IMR-90 (cell line): ENCODE data around the gene ACTA1. TPM values are rescaled to one million over a fixed set of nuclear protein-coding genes. Genes with fewer than 3 reads are reported as not detected.

Experiments
- ATAC-seq: fragments of 200-7000 bp; cut with Tn5 transposase; 2 replicates; pipeline ENCODE4 v1.9.1; 2020; ENCODE audit warnings: low read depth, mild to moderate bottlenecking, moderate library complexity
- BruUV-seq: library from RNA; stranded (reverse); fragments of 400-500 nt; replicated peaks from 2 replicates; lab custom pipeline; 2021; lab: Mats Ljungman, UMichigan
- CTCF ChIA-PET: fragments of 300-600 bp; formaldehyde crosslinking; extraction: SDS; loops from one replicate; lab custom pipeline; 2021; ENCODE audit warnings: antibody characterized with exemption; lab: Yijun Ruan, JAX
- POLR2A ChIA-PET: fragments of 300-600 bp; sonication (Branson Sonifier 250); formaldehyde crosslinking; loops from one replicate; lab custom pipeline; 2022; ENCODE audit warnings: antibody characterized with exemption; ENCODE audit not compliant: unreplicated experiment; lab: Charles Lee
- DNase-seq: peaks from one replicate; pipeline ENCODE4 v3.0.0; 2013
- H2AFZ ChIP-seq: replicated peaks from 2 replicates; pipeline ENCODE3; 2013; ENCODE audit warnings: low read length, mild to moderate bottlenecking; ENCODE audit not compliant: poor library complexity
- H2AK5ac ChIP-seq: 2 replicates; pipeline ENCODE4 v1.6.1; 2013; ENCODE audit warnings: low read depth, low read length, inconsistent platforms
- H2AK9ac ChIP-seq: replicated peaks from 2 replicates; pipeline ENCODE3; 2013; ENCODE audit warnings: mild to moderate bottlenecking, low read depth, low read length, moderate library complexity; ENCODE audit not compliant: poor library complexity
- H2BK120ac ChIP-seq: 2 replicates; pipeline ENCODE4 v1.6.1; 2013; ENCODE audit warnings: low read depth, low read length, inconsistent platforms
- H2BK15ac ChIP-seq: 3 replicates; pipeline ENCODE4 v1.6.1; 2013; ENCODE audit warnings: low read depth, low read length, inconsistent platforms
- H2BK20ac ChIP-seq: 2 replicates; pipeline ENCODE4 v1.6.1; 2013; ENCODE audit warnings: low read depth, mild to moderate bottlenecking, inconsistent platforms, low read length, moderate library complexity
- H2BK5ac ChIP-seq: 2 replicates; pipeline ENCODE4 v1.6.1; 2013; ENCODE audit warnings: mild to moderate bottlenecking, low read depth, low read length, inconsistent platforms; ENCODE audit not compliant: poor library complexity, severe bottlenecking
- H3K14ac ChIP-seq: replicated peaks from 2 replicates; pipeline ENCODE4 v1.6.1; 2013; ENCODE audit warnings: low read depth, low read length, inconsistent platforms
- H3K18ac ChIP-seq: 2 replicates; pipeline ENCODE4 v1.6.1; 2013; ENCODE audit warnings: low read depth, low read length, control low read depth
- H3K23ac ChIP-seq: 2 replicates; pipeline ENCODE4 v1.6.1; 2013; ENCODE audit warnings: low read depth, low read length, inconsistent platforms
- H3K27ac ChIP-seq: 2 replicates; pipeline ENCODE4 v1.5.1; 2013; ENCODE audit warnings: mild to moderate bottlenecking, control low read depth, low read length; ENCODE audit not compliant: insufficient read depth
- H3K27me3 ChIP-seq: 2 replicates; pipeline ENCODE4 v1.6.1; 2013; ENCODE audit warnings: low read length; ENCODE audit not compliant: control insufficient read depth, insufficient read depth
- H3K36me3 ChIP-seq: 2 replicates; pipeline ENCODE4 v1.6.1; 2013; ENCODE audit warnings: low read length, mixed read lengths; ENCODE audit not compliant: control insufficient read depth, insufficient read depth
- H3K4ac ChIP-seq: 2 replicates; pipeline ENCODE4 v1.6.1; 2013; ENCODE audit warnings: low read depth, low read length, inconsistent platforms
- H3K4me1 ChIP-seq: 2 replicates; pipeline ENCODE4 v1.6.1; 2013; ENCODE audit warnings: low read length, mixed read lengths; ENCODE audit not compliant: control insufficient read depth, insufficient read depth
- H3K4me2 ChIP-seq: 2 replicates; pipeline ENCODE4 v1.6.1; 2013; ENCODE audit warnings: low read depth, mild to moderate bottlenecking, control low read depth, low read length, moderate library complexity
- H3K4me3 ChIP-seq: 2 replicates; pipeline ENCODE4 v1.5.1; 2013; ENCODE audit warnings: low read depth, mild to moderate bottlenecking, control low read depth, low read length, moderate library complexity; ENCODE audit not compliant: insufficient read depth
- H3K56ac ChIP-seq: 2 replicates; pipeline ENCODE4 v1.6.1; 2013; ENCODE audit warnings: low read length, inconsistent platforms; ENCODE audit not compliant: insufficient read depth; ENCODE audit errors: extremely low read depth
- H3K79me1 ChIP-seq, 2 experiments: 2 replicates each; pipeline ENCODE4 v1.6.1; 2013; ENCODE audit warnings: low read length in 2 of 2, inconsistent platforms in 1 of 2, low read depth in 1 of 2
- H3K9ac ChIP-seq: 2 replicates; pipeline ENCODE4 v1.6.1; 2013; ENCODE audit warnings: low read depth, low read length, control low read depth
- H3K9me1 ChIP-seq: 2 replicates; pipeline ENCODE4 v1.6.1; 2013; ENCODE audit warnings: low read length, inconsistent platforms; ENCODE audit not compliant: insufficient read depth
- H3K9me3 ChIP-seq: 2 replicates; pipeline ENCODE4 v1.6.1; 2013; ENCODE audit warnings: low read length; ENCODE audit not compliant: control insufficient read depth, insufficient read depth
- H4K20me1 ChIP-seq: 2 replicates; pipeline ENCODE4 v1.6.1; 2013; ENCODE audit warnings: low read length, inconsistent platforms; ENCODE audit not compliant: insufficient read depth
- H4K5ac ChIP-seq: 2 replicates; pipeline ENCODE4 v1.6.1; 2013; ENCODE audit warnings: mild to moderate bottlenecking, low read depth, low read length, control low read depth
- H4K8ac ChIP-seq, 2 experiments: 2 replicates each; pipeline ENCODE4 v1.6.1; 2013; ENCODE audit warnings: low read depth in 2 of 2, low read length in 2 of 2, control low read depth in 1 of 2, inconsistent platforms in 1 of 2
- H4K91ac ChIP-seq: 2 replicates; pipeline ENCODE4 v1.6.1; 2013; ENCODE audit warnings: low read depth, low read length, inconsistent platforms; ENCODE audit not compliant: insufficient read depth
- CEBPB ChIP-seq: IDR thresholded peaks from 2 replicates; pipeline ENCODE4 v1.6.1; 2012; ENCODE audit warnings: low read depth, low read length, improper control_type of control experiment
- CHD1 ChIP-seq: IDR thresholded peaks from 2 replicates; pipeline ENCODE4 v1.6.1; 2012; ENCODE audit warnings: low read depth, low read length, improper control_type of control experiment
- FOS ChIP-seq: fragments of 150-350 bp; IDR thresholded peaks from 2 replicates; pipeline ENCODE4 v1.6.1; 2016; ENCODE audit warnings: low read depth, low read length
- MAZ ChIP-seq: IDR thresholded peaks from 2 replicates; pipeline ENCODE4 v1.6.1; 2012; ENCODE audit warnings: low read depth, mild to moderate bottlenecking, low read length, improper control_type of control experiment, moderate library complexity, borderline replicate concordance
- MXI1 ChIP-seq: IDR thresholded peaks from 2 replicates; pipeline ENCODE4 v1.6.1; 2012; ENCODE audit warnings: low read depth, mild to moderate bottlenecking, low read length, moderate library complexity, borderline replicate concordance
- NFE2L2 ChIP-seq: fragments of 150-350 bp; IDR thresholded peaks from 2 replicates; pipeline ENCODE4 v1.6.1; 2016; ENCODE audit warnings: low read depth, mild to moderate bottlenecking, low read length
- POLR2A ChIP-seq: IDR thresholded peaks from 2 replicates; pipeline ENCODE4 v1.6.1; 2012; ENCODE audit warnings: mild to moderate bottlenecking, low read depth, low read length
- RAD21 ChIP-seq: IDR thresholded peaks from 2 replicates; pipeline ENCODE4 v1.6.1; 2012; ENCODE audit warnings: low read length, improper control_type of control experiment
- RCOR1 ChIP-seq: IDR thresholded peaks from 2 replicates; pipeline ENCODE4 v1.6.1; 2012; ENCODE audit warnings: mild to moderate bottlenecking, low read length, improper control_type of control experiment; ENCODE audit not compliant: insufficient replicate concordance
- RFX5 ChIP-seq: IDR thresholded peaks from 2 replicates; pipeline ENCODE4 v1.8.0; 2012; ENCODE audit warnings: low read depth, mild to moderate bottlenecking, low read length, moderate library complexity
- SMC3 ChIP-seq: fragments of 150-350 bp; IDR thresholded peaks from 2 replicates; pipeline ENCODE4 v1.6.1; 2016; ENCODE audit warnings: low read depth, mild to moderate bottlenecking, antibody characterized with exemption, low read length, moderate library complexity
- WGBS, 2 experiments: methylation state at CpG; one replicate each; pipeline versions ENCODE4 v1.1.5 to v1.1.7; 2013; ENCODE audit warnings: missing lambda C conversion rate in 2 of 2; ENCODE audit not compliant: insufficient read length in 1 of 2; ENCODE audit errors: extremely low coverage in 2 of 2; 5-methylcytosine and 5-hydroxymethylcytosine counted together
- dilution Hi-C: fragments of 300-500 bp; cut with HindIII; formaldehyde crosslinking; loops from one replicate; pipeline ENCODE4 v1.14.3; 2018; ENCODE audit warnings: low sequenced_read_pairs; ENCODE audit not compliant: unreplicated experiment
- in situ Hi-C: fragments of 300-500 bp; cut with MboI; formaldehyde crosslinking; loops from 3 replicates; pipeline ENCODE4 v1.14.3; 2019; ENCODE audit warnings: low sequenced_read_pairs, inconsistent platforms, mixed read lengths
- intact Hi-C: fragments of 100-400 bp; cut with micrococcal nuclease; formaldehyde crosslinking; loops from 2 replicates; pipeline ENCODE4 v1.10.0; 2022
- polyA plus RNA-seq, 3 experiments: library from polyadenylated mRNA; depleted of rRNA; stranded (reverse); fragments of >200 nt; gene quantifications; 2 replicates each; pipeline ENCODE4 v1.2.3, GENCODE V29; 2012; ENCODE audit warnings: low replicate concordance in 1 of 3
- total RNA-seq: library from RNA; depleted of rRNA; stranded (reverse); fragments of >200 nt; gene quantifications from 2 replicates; pipeline ENCODE4 v1.2.3, GENCODE V29; 2012
- TF ChIP-seq, protein P1 (sequence below): fragments of 150-350 bp; IDR thresholded peaks from 2 replicates; pipeline ENCODE4 v1.6.1; 2016; ENCODE audit warnings: low read depth, mild to moderate bottlenecking, low read length, moderate library complexity, borderline replicate concordance
- TF ChIP-seq, protein P2 (sequence below): conservative IDR thresholded peaks from 2 replicates; pipeline ENCODE4 v1.5.1; 2012; ENCODE audit warnings: mild to moderate bottlenecking, low read depth, low read length, improper control_type of control experiment

ACTA1 gene
- total and polyA plus RNA-seq, 2 of the 4 experiments (the other 2 are of a cell fraction): not detected

- Histone ChIP-seq H2BK15ac (no peak overlapping the region), H2BK120ac (no peak overlapping the region), H4K8ac (no peak overlapping the region), H3K27me3 (no peaks in the 10 kb centered on the region; the same call in 1 of the 2 replicates), H2BK20ac (no peak overlapping the region), H3K36me3 (no peaks in the 10 kb centered on the region), H3K4me3 (no peak overlapping the region), H4K91ac (no peak overlapping the region), H3K18ac (no peak overlapping the region), H3K4me2 (no peak overlapping the region), H3K14ac (no peak overlapping the region), H4K5ac (no peak overlapping the region), H3K23ac (no peak overlapping the region), H3K79me1 (no peaks in the 10 kb centered on the region), H3K9me1 (peaks cover 5% of the 10 kb centered on the region; the same call in 1 of the 2 replicates), H4K20me1 (no peaks in the 10 kb centered on the region), H2AK9ac (no peak overlapping the region), H2AK5ac (no peak overlapping the region), H3K27ac (no peak overlapping the region), H3K4me1 (peaks cover 8% of the 10 kb centered on the region), H3K9me3 (no peaks in the 10 kb centered on the region), H3K9ac (no peak overlapping the region), H2BK5ac (no peak overlapping the region), H3K4ac (no peak overlapping the region), H2AFZ (no peak overlapping the region), H3K56ac (no peak overlapping the region)
- TF ChIP-seq, protein P1, sequence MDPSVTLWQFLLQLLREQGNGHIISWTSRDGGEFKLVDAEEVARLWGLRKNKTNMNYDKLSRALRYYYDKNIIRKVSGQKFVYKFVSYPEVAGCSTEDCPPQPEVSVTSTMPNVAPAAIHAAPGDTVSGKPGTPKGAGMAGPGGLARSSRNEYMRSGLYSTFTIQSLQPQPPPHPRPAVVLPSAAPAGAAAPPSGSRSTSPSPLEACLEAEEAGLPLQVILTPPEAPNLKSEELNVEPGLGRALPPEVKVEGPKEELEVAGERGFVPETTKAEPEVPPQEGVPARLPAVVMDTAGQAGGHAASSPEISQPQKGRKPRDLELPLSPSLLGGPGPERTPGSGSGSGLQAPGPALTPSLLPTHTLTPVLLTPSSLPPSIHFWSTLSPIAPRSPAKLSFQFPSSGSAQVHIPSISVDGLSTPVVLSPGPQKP: no peak
- TF ChIP-seq MAZ (no peak), FOS (no peak), RFX5 (no peak), RCOR1 (no peak), POLR2A (no peak), CEBPB (no peak), SMC3 (no peak), MXI1 (no peak), CHD1 (no peak), NFE2L2 (no peak), RAD21 (no peak)
- TF ChIP-seq, protein P2, sequence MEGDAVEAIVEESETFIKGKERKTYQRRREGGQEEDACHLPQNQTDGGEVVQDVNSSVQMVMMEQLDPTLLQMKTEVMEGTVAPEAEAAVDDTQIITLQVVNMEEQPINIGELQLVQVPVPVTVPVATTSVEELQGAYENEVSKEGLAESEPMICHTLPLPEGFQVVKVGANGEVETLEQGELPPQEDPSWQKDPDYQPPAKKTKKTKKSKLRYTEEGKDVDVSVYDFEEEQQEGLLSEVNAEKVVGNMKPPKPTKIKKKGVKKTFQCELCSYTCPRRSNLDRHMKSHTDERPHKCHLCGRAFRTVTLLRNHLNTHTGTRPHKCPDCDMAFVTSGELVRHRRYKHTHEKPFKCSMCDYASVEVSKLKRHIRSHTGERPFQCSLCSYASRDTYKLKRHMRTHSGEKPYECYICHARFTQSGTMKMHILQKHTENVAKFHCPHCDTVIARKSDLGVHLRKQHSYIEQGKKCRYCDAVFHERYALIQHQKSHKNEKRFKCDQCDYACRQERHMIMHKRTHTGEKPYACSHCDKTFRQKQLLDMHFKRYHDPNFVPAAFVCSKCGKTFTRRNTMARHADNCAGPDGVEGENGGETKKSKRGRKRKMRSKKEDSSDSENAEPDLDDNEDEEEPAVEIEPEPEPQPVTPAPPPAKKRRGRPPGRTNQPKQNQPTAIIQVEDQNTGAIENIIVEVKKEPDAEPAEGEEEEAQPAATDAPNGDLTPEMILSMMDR: no peak
- intact Hi-C loops (no loop called here), dilution Hi-C loops (no loop called here), in situ Hi-C loops (no loop called here)
- ChIA-PET CTCF (no interaction called here), POLR2A (no interaction called here)
- no peak for ATAC-seq
- BruUV-seq: no TSS peak
- DNase-seq: no peak
- WGBS, 2 experiments: no CpG with 5 or more reads among the region's 5 CpGs
These were observed 49.9 kb downstream of the ACTA1 start for GRCh38 chr1:229383961-229384360.
